HepG2 (cell line): ENCODE measurements around the gene KLHL12. TPM values are rescaled to one million over a fixed set of nuclear protein-coding genes. Genes with fewer than 3 reads are reported as not detected.

Experiments used
- E2F2 ChIP-seq: sonication (generic); formaldehyde crosslinking; IDR thresholded peaks from 2 replicates; pipeline ENCODE4 v1.4.0; 2020; ENCODE audit warnings: missing genetic modification reagents, borderline replicate concordance
- GTF3A ChIP-seq: sonication (generic); formaldehyde crosslinking; conservative IDR thresholded peaks from 2 replicates; pipeline ENCODE4 v1.4.0; 2020; ENCODE audit warnings: mild to moderate bottlenecking, missing genetic modification reagents
- HDAC6 ChIP-seq: fragments of 200-600 bp; sonication (generic); IDR thresholded peaks from 2 replicates; pipeline ENCODE4 v1.7.0; 2017; ENCODE audit warnings: mild to moderate bottlenecking, antibody characterized with exemption, low read length, low read depth
- HES4 ChIP-seq: sonication (generic); formaldehyde crosslinking; IDR thresholded peaks from 2 replicates; pipeline ENCODE4 v1.9.0; 2021; ENCODE audit warnings: mild to moderate bottlenecking, missing genetic modification reagents, borderline replicate concordance
- JDP2 ChIP-seq: sonication (generic); formaldehyde crosslinking; IDR thresholded peaks from 2 replicates; pipeline ENCODE4 v1.8.1; 2022; ENCODE audit warnings: missing genetic modification reagents, borderline replicate concordance
- KDM4B ChIP-seq: sonication (generic); formaldehyde crosslinking; IDR thresholded peaks from 2 replicates; pipeline ENCODE4 v1.4.0; 2020; ENCODE audit warnings: missing genetic modification reagents
- KLF15 ChIP-seq: sonication (generic); formaldehyde crosslinking; IDR thresholded peaks from 2 replicates; pipeline ENCODE4 v1.8.1; 2023; ENCODE audit warnings: borderline replicate concordance, mild to moderate bottlenecking, inconsistent platforms, missing genetic modification reagents, mixed read lengths
- NR2F2 ChIP-seq: IDR thresholded peaks from 2 replicates; pipeline ENCODE4 v1.6.1; 2012; ENCODE audit warnings: low read depth, inconsistent platforms, borderline replicate concordance
- PHF8 ChIP-seq: sonication (generic); formaldehyde crosslinking; IDR thresholded peaks from 2 replicates; pipeline ENCODE4 v1.5.0; 2020; ENCODE audit warnings: missing genetic modification reagents
- POLR2AphosphoS2 ChIP-seq: IDR thresholded peaks from 2 replicates; pipeline ENCODE4 v1.6.1; 2011; ENCODE audit warnings: low read depth, low read length, improper control_type of control experiment
- SAFB2 ChIP-seq: sonication (generic); formaldehyde crosslinking; IDR thresholded peaks from 2 replicates; pipeline ENCODE4 v1.5.1; 2020; ENCODE audit warnings: missing genetic modification reagents, low read depth, mild to moderate bottlenecking, borderline replicate concordance
- SAP130 ChIP-seq: IDR thresholded peaks from 2 replicates; pipeline ENCODE4 v1.6.1; 2016; ENCODE audit warnings: low read depth
- SUZ12 ChIP-seq: fragments of 150-350 bp; IDR thresholded peaks from 2 replicates; pipeline ENCODE4 v1.6.1; 2014; ENCODE audit warnings: low read depth, low read length
- UBTF ChIP-seq: sonication (generic); formaldehyde crosslinking; IDR thresholded peaks from 2 replicates; pipeline ENCODE4 v1.4.0; 2020; ENCODE audit warnings: mild to moderate bottlenecking, missing genetic modification reagents
- ZFP36L2 ChIP-seq: sonication (generic); formaldehyde crosslinking; IDR thresholded peaks from 2 replicates; pipeline ENCODE4 v1.4.0; 2020; ENCODE audit warnings: missing genetic modification reagents
- ZFX ChIP-seq: sonication (generic); formaldehyde crosslinking; IDR thresholded peaks from 2 replicates; pipeline ENCODE4 v1.4.0; 2020; ENCODE audit warnings: mild to moderate bottlenecking, low read depth, missing genetic modification reagents, moderate library complexity
- ZKSCAN5 ChIP-seq: sonication (generic); formaldehyde crosslinking; IDR thresholded peaks from 2 replicates; pipeline ENCODE4 v1.5.1; 2020; ENCODE audit warnings: mild to moderate bottlenecking, missing genetic modification reagents
- ZNF20 ChIP-seq: sonication (generic); formaldehyde crosslinking; IDR thresholded peaks from 2 replicates; pipeline ENCODE4 v1.4.0; 2020; ENCODE audit warnings: mild to moderate bottlenecking, moderate library complexity, missing genetic modification reagents
- ZNF30 ChIP-seq: sonication (generic); formaldehyde crosslinking; IDR thresholded peaks from 2 replicates; pipeline ENCODE4 v1.5.0; 2020; ENCODE audit warnings: mild to moderate bottlenecking, missing genetic modification reagents
- ZNF317 ChIP-seq: sonication (generic); formaldehyde crosslinking; IDR thresholded peaks from 2 replicates; pipeline ENCODE4 v1.5.0; 2020; ENCODE audit warnings: mild to moderate bottlenecking, missing genetic modification reagents
- ZNF432 ChIP-seq: sonication (generic); formaldehyde crosslinking; IDR thresholded peaks from 2 replicates; pipeline ENCODE4 v1.5.0; 2020; ENCODE audit warnings: missing genetic modification reagents, mild to moderate bottlenecking, borderline replicate concordance
- ZNF616 ChIP-seq: sonication (generic); formaldehyde crosslinking; IDR thresholded peaks from 2 replicates; pipeline ENCODE4 v1.5.0; 2020; ENCODE audit warnings: low read depth, mild to moderate bottlenecking, missing genetic modification reagents
- ZNF660 ChIP-seq: sonication (generic); formaldehyde crosslinking; IDR thresholded peaks from 2 replicates; pipeline ENCODE4 v1.5.1; 2020; ENCODE audit warnings: mild to moderate bottlenecking, low read depth, missing genetic modification reagents, borderline replicate concordance
- ZNF775 ChIP-seq: sonication (generic); formaldehyde crosslinking; IDR thresholded peaks from 2 replicates; pipeline ENCODE4 v1.4.0; 2020; ENCODE audit warnings: missing genetic modification reagents, mild to moderate bottlenecking, moderate library complexity, borderline replicate concordance
- polyA plus RNA-seq, 8 experiments: library from polyadenylated mRNA; depleted of rRNA in 3 of 8; stranded (reverse) in 7 of 8; unstranded in 1 of 8; fragments of >200 nt; fragmentation: Illumina TruSeq in 4 of 8; extraction: Trizol in 4 of 8; gene quantifications; 2 replicates each; pipeline versions ENCODE4 v1.2.1 to v1.2.3, GENCODE V29; 2011 to 2016; ENCODE audit warnings: low read depth in 4 of 8, missing spikeins in 1 of 8, mixed read lengths in 1 of 8; ENCODE audit not compliant: insufficient read depth in 1 of 8
- total RNA-seq, 5 experiments: library from RNA; depleted of rRNA; stranded (reverse); fragments of >200 nt; fragmentation: Illumina TruSeq; extraction: Trizol; gene quantifications; 2 replicates each; pipeline ENCODE4 v1.2.3, GENCODE V29; 2016; ENCODE audit warnings: low read depth in 1 of 5
- TF ChIP-seq, protein P1 (sequence below): sonication (generic); formaldehyde crosslinking; IDR thresholded peaks from 2 replicates; pipeline ENCODE4 v1.4.0; 2020; ENCODE audit warnings: missing genetic modification reagents
- TF ChIP-seq, protein P2 (sequence below): IDR thresholded peaks from 2 replicates; pipeline ENCODE4 v1.6.1; 2016; ENCODE audit warnings: missing biosample characterization, missing genetic modification reagents, low read depth

The KLHL12 gene
- total and polyA plus RNA-seq, 2 of the 13 experiments (the other 11 are each of a cell fraction or from before 2014, with no cell fraction given) = 19.2 to 25.2 TPM

DNA sequence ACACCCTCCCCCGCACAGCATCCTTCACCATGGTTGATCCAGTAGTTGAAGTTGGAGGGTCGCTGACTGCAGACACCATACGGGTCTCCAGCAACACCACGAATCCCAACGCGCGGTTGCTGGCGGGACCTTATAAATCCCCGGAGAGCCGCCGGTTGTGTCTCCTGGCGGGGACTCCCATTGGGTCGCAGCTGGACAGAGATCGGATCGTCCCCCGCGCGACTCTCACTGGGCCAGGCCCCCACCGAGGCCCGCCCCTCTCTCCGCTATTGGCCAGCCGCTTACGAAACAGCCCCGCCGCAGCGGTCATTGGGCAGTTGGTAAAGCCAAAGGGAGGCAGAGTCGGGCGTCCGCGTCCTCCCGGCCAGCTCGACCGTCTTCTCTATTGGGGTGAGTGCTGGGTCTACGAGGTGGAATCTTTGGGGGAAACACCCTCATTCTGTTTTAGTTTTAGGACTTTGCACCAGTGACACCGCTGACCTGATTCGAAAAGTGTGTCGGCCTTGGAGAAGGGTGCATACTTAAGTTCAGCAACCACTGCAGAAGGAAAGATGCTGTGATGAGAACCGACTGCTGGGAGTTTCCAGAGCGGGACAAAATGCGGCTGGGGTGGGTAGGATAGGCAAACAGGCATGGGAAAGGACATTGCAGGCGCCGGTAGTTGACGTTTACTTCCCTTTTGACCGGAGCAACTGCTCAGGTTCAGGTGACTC is 65.5 kb downstream of the KLHL12 start (continued):
- TF ChIP-seq SAFB2 (CRISPR knock-in tag) (no peak), ZFX (CRISPR knock-in tag) (peak; percentile 54), HES4 (no peak), PHF8 (no peak; the same call in 1 of the 2 replicates), KLF15 (CRISPR knock-in tag) (no peak), ZNF660 (no peak), E2F2 (CRISPR knock-in tag) (no peak), JDP2 (CRISPR knock-in tag) (no peak), KDM4B (CRISPR knock-in tag) (no peak), ZNF775 (CRISPR knock-in tag) (no peak), ZNF317 (CRISPR knock-in tag) (no peak), UBTF (CRISPR knock-in tag) (no peak; the same call in 1 of the 2 replicates), ZKSCAN5 (no peak), ZNF30 (CRISPR knock-in tag) (no peak), SAP130 (CRISPR knock-in tag) (peak; percentile 73), ZNF432 (no peak), ZFP36L2 (CRISPR knock-in tag) (no peak), POLR2AphosphoS2 (no peak), GTF3A (CRISPR knock-in tag) (no peak), ZNF616 (CRISPR knock-in tag) (0 out of 2 replicates have a peak, but pooled peaks have one; percentile 46), SUZ12 (no peak), ZNF20 (CRISPR knock-in tag) (no peak), NR2F2 (no peak), HDAC6 (no peak)
- TF ChIP-seq, protein P1, sequence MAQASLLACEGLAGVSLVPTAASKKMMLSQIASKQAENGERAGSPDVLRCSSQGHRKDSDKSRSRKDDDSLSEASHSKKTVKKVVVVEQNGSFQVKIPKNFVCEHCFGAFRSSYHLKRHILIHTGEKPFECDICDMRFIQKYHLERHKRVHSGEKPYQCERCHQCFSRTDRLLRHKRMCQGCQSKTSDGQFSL (CRISPR knock-in tag) = no peak
- TF ChIP-seq, protein P2, sequence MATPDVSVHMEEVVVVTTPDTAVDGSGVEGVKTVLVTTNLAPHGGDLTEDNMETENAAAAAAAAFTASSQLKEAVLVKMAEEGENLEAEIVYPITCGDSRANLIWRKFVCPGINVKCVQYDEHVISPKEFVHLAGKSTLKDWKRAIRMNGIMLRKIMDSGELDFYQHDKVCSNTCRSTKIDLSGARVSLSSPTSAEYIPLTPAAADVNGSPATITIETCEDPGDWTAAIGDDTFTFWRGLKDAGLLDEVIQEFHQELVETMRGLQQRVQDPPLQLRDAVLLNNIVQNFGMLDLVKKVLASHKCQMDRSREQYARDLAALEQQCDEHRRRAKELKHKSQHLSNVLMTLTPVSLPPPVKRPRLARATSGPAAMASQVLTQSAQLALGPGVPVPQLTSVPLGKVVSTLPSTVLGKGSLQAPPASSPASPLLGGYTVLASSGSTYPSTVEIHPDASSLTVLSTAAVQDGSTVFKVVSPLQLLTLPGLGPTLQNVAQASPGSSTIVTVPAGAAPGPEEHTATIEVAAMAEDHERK (CRISPR knock-in tag) = no peak
